ENCODE measurements around the gene RAI14. TPM values are rescaled to one million over a fixed set of nuclear protein-coding genes. Genes with fewer than 3 reads are reported as not detected.

Gene RAI14
- total RNA-seq, 1 donor from 2014 or later = 1.1 TPM

DNA sequence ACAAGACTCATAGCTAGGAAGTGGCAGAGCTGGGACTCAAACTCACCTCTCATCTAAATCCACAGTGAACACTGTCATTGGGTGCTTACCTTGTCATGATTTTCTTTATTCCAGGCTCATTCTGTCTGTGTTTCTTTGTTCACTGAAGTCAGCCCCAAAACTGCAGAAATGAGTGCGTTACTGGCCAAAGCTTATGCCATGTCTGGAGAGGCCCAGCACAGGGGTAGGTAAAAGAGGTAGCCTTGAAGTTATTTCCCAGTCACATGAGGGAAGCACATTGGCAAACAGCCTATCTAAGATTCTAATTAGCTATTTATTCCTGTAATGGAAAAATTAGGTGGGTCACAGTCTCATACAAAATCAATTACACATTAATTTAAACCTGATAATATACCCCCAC, 212.7 kb downstream of the RAI14 start:
- no peaks in the 10 kb centered on the region for H3K4me1 Mint-ChIP-seq
- H3K27ac Mint-ChIP-seq = no peak overlapping the region
- H3K9me3 Mint-ChIP-seq = no peaks in the 10 kb centered on the region
- no peak for DNase-seq
- CTCF ChIA-PET = no interaction called here
- TF ChIP-seq, protein P1, sequence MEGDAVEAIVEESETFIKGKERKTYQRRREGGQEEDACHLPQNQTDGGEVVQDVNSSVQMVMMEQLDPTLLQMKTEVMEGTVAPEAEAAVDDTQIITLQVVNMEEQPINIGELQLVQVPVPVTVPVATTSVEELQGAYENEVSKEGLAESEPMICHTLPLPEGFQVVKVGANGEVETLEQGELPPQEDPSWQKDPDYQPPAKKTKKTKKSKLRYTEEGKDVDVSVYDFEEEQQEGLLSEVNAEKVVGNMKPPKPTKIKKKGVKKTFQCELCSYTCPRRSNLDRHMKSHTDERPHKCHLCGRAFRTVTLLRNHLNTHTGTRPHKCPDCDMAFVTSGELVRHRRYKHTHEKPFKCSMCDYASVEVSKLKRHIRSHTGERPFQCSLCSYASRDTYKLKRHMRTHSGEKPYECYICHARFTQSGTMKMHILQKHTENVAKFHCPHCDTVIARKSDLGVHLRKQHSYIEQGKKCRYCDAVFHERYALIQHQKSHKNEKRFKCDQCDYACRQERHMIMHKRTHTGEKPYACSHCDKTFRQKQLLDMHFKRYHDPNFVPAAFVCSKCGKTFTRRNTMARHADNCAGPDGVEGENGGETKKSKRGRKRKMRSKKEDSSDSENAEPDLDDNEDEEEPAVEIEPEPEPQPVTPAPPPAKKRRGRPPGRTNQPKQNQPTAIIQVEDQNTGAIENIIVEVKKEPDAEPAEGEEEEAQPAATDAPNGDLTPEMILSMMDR (IDR thresholded peaks at IDR 0.05) = no peak
- intact Hi-C loops (cut with micrococcal nuclease) = no loop called here
- no peak overlapping the region for H3K4me3 Mint-ChIP-seq
- no peak for ATAC-seq (ENCODE audit: low read depth)
- POLR2A ChIA-PET = no interaction called here
- H3K36me3 Mint-ChIP-seq (ENCODE audit: low read depth) = no peaks in the 10 kb centered on the region
- H3K27me3 Mint-ChIP-seq = peaks cover 3% of the 10 kb centered on the region

DNA sequence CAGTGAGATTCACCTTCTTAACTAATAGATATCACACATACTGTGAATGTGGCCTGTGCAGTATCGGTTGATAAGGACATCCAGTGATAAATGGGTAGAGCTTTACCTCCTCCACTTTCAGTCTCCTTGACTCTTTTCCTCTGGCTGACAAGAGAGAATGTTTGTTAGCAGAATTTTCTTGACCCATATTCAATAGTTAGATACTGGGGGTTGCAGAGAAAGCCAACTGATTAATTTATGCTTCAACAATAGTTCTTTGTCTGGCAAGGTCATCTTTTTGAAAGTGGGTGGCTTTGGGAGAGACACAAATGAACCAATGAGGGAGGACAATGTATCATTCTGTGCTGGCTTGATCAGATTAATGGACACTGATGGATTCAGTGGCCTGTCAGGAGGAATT, 213.1 kb downstream of the RAI14 start:
- intact Hi-C loops (cut with micrococcal nuclease) = no loop called here
- TF ChIP-seq, protein P1 (IDR thresholded peaks at IDR 0.05) = no peak
- ATAC-seq (ENCODE audit: low read depth) = no peak
- Mint-ChIP-seq H3K9me3 (no peaks in the 10 kb centered on the region), H3K4me3 (no peak overlapping the region), H3K27me3 (peaks cover 3% of the 10 kb centered on the region), H3K4me1 (no peaks in the 10 kb centered on the region), H3K36me3 (ENCODE audit: low read depth) (no peaks in the 10 kb centered on the region), H3K27ac (no peak overlapping the region)
- POLR2A ChIA-PET = no interaction called here
- DNase-seq = no peak
- CTCF ChIA-PET = no interaction called here

DNA sequence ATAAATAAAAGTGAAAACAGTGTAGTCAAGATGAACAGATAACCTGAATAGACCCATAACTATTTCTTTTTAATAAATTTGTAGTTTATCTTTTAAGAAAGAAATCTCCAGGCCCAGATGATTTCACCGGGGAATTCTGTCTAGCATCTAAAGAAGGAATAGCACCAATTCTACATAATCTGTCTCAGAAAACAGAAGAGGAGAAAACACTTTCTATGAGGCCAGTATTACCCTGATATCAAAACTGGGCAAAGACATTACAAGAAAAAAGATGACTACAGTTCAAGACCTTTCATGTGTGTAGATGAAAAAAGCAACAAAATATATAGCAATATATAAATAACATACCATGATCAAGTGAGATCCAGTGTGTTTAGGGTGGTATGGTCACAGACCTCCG, 214.3 kb downstream of the RAI14 start:
- POLR2A ChIA-PET = no interaction called here
- Mint-ChIP-seq H3K4me1 (no peaks in the 10 kb centered on the region), H3K36me3 (ENCODE audit: low read depth) (peaks cover 1% of the 10 kb centered on the region), H3K9me3 (peaks cover 1% of the 10 kb centered on the region), H3K27me3 (peaks cover 3% of the 10 kb centered on the region), H3K4me3 (no peak overlapping the region), H3K27ac (no peak overlapping the region)
- ATAC-seq (ENCODE audit: low read depth) = no peak
- intact Hi-C loops (cut with micrococcal nuclease) = no loop called here
- no peak for DNase-seq
- CTCF ChIA-PET = interaction anchor here (0.9 kb wide), 1 partner anchor 28 kb away, joined by 3 read pairs; no protein-coding TSS in a partner anchor
- TF ChIP-seq, protein P1 (IDR thresholded peaks at IDR 0.05) = no peak

DNA sequence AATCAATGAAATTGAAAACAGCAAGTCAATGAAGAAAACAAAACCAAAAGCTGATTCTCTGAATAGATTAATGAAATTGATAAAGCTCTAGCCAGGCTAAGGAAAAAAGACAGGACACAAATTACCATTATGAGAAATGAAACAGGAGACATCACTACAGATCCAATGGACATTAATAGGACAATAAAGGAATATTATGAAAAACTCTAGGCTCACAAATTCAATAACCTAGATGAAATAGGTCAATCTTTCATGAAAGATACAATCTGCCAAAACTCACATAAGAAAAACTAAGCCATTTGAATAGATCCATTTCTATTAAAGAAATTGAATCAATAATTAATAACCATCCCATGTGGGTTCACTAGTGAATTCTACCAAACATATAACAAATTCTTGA, 220.1 kb downstream of the RAI14 start:
- Mint-ChIP-seq H3K27me3 (peaks cover 3% of the 10 kb centered on the region), H3K9me3 (peaks cover 15% of the 10 kb centered on the region), H3K4me1 (no peaks in the 10 kb centered on the region), H3K36me3 (ENCODE audit: low read depth) (peaks cover 3% of the 10 kb centered on the region), H3K4me3 (no peak overlapping the region), H3K27ac (no peak overlapping the region)
- ChIA-PET POLR2A (no interaction called here), CTCF (no interaction called here)
- intact Hi-C loops (cut with micrococcal nuclease) = no loop called here
- DNase-seq (no peak), ATAC-seq (ENCODE audit: low read depth) (no peak)
- TF ChIP-seq, protein P1 (IDR thresholded peaks at IDR 0.05) = no peak

DNA sequence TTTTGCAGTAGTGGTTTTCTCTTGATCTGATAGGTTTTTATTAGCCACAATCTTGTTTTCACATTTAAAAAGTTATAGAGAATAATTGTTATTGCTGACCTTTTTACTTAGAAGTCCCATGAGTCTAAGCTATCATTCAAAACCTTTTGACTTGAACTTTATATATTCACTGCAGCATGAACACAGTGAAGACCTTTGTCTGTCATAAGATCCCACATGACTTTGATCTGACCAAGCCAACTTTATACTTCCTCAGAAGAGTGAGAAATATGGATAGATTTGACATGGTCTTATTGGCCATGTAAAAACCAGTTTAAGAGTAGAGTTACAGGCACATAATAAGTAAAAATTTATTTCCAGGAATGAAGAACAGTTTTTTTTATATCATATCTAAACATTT, 225.1 kb downstream of the RAI14 start:
- intact Hi-C loops (cut with micrococcal nuclease) = no loop called here
- Mint-ChIP-seq H3K27ac (no peak overlapping the region), H3K27me3 (peaks cover 3% of the 10 kb centered on the region), H3K4me3 (no peak overlapping the region), H3K36me3 (ENCODE audit: low read depth) (no peaks in the 10 kb centered on the region), H3K9me3 (peaks cover 7% of the 10 kb centered on the region), H3K4me1 (no peaks in the 10 kb centered on the region)
- DNase-seq (no peak), ATAC-seq (ENCODE audit: low read depth) (no peak)
- ChIA-PET POLR2A (no interaction called here), CTCF (interaction anchor here (1.9 kb wide), 1 partner anchor 17 kb away, joined by 7 read pairs; no protein-coding TSS in a partner anchor)
- TF ChIP-seq, protein P1 (IDR thresholded peaks at IDR 0.05) = no peak

Other genes starting within 250 kb of the RAI14 start
- gene TTC23L, start 182.8 kb downstream of the RAI14 start, total RNA-seq = not detected in 2 replicates

Data from activated B cell treated with CpG ODN at 0.5 μM for 24 hours (primary cell).